Hepatocyte (in vitro differentiated cells): ENCODE results near the gene CABCOCO1. TPM values are rescaled to one million over a fixed set of nuclear protein-coding genes. Genes with fewer than 3 reads are reported as not detected.
"Not testable (repeated sequence)": the region's sequence is repeated elsewhere in the genome, so short reads cannot be mapped to it uniquely, and the experiment has no call there.

ENCODE experiments used
- DNase-seq: peaks from one replicate; pipeline ENCODE4 v3.0.0-alpha.2; 2016; ENCODE audit warnings: low spot score
- H2AFZ ChIP-seq: fragments of 200-600 bp; sonication (generic); 2 replicates; pipeline ENCODE4 v1.6.0; 2016; ENCODE audit warnings: antibody characterized with exemption, mild to moderate bottlenecking
- H3K27ac ChIP-seq: fragments of 200-600 bp; sonication (generic); 2 replicates; pipeline ENCODE4 v1.5.1; 2016; ENCODE audit warnings: mild to moderate bottlenecking
- H3K27me3 ChIP-seq: fragments of 200-600 bp; sonication (generic); 2 replicates; pipeline ENCODE4 v1.6.1; 2016
- H3K36me3 ChIP-seq: fragments of 200-600 bp; sonication (generic); replicated peaks from 2 replicates; pipeline ENCODE4 v1.5.1; 2016; ENCODE audit warnings: low read depth; ENCODE audit not compliant: insufficient read depth
- H3K4me1 ChIP-seq: fragments of 200-600 bp; sonication (generic); 2 replicates; pipeline ENCODE4 v1.5.1; 2016; ENCODE audit warnings: mild to moderate bottlenecking, moderate library complexity; ENCODE audit not compliant: insufficient read depth
- H3K4me2 ChIP-seq: fragments of 200-600 bp; sonication (generic); 2 replicates; pipeline ENCODE4 v1.6.0; 2016
- H3K4me3 ChIP-seq: fragments of 200-600 bp; sonication (generic); 2 replicates; pipeline ENCODE4 v1.5.1; 2016; ENCODE audit warnings: mild to moderate bottlenecking
- H3K79me2 ChIP-seq: fragments of 200-600 bp; sonication (generic); 2 replicates; pipeline ENCODE4 v1.6.0; 2017; ENCODE audit warnings: mild to moderate bottlenecking
- H3K9me2 ChIP-seq: fragments of 200-600 bp; sonication (generic); replicated peaks from 2 replicates; pipeline ENCODE4 v1.6.0; 2017; ENCODE audit warnings: mild to moderate bottlenecking; ENCODE audit not compliant: insufficient read depth
- H3K9me3 ChIP-seq: fragments of 200-600 bp; sonication (generic); 2 replicates; pipeline ENCODE4 v1.5.1; 2016; ENCODE audit warnings: low read depth, mild to moderate bottlenecking
- H4K20me1 ChIP-seq: fragments of 200-600 bp; sonication (generic); 2 replicates; pipeline ENCODE4 v1.6.0; 2016; ENCODE audit warnings: mild to moderate bottlenecking; ENCODE audit not compliant: insufficient read depth, poor library complexity, severe bottlenecking
- CTCF ChIP-seq: fragments of 200-600 bp; sonication (generic); IDR thresholded peaks from 2 replicates; pipeline ENCODE4 v1.5.1; 2016; ENCODE audit warnings: antibody characterized with exemption, mild to moderate bottlenecking; ENCODE audit not compliant: poor library complexity
- EZH2 ChIP-seq: fragments of 200-600 bp; sonication (generic); IDR thresholded peaks from 2 replicates; pipeline ENCODE4 v1.6.1; 2016; ENCODE audit warnings: antibody characterized with exemption, mild to moderate bottlenecking, borderline replicate concordance
- EZH2phosphoT487 ChIP-seq: fragments of 200-600 bp; sonication (generic); IDR thresholded peaks from one replicate; pipeline ENCODE4 v1.6.1; 2018; ENCODE audit warnings: antibody characterized with exemption, mild to moderate bottlenecking, low read depth, moderate library complexity; ENCODE audit not compliant: unreplicated experiment, severe bottlenecking
- WGBS: methylation state at CpG from one replicate; pipeline ENCODE4 v1.1.6; 2016; ENCODE audit warnings: low lambda C conversion rate; ENCODE audit errors: missing lambda C conversion rate; 5-methylcytosine and 5-hydroxymethylcytosine counted together
- polyA plus RNA-seq: library from polyadenylated mRNA; unstranded; fragments of >200 nt; fragmentation: Nextera tagmentation; extraction: Ambion mirVana; gene quantifications from 2 replicates; pipeline ENCODE4 v1.2.1, GENCODE V29; 2016
- total RNA-seq: library from RNA; depleted of rRNA; stranded (reverse); fragments of >200 nt; gene quantifications from 2 replicates; pipeline ENCODE4 v1.2.3, GENCODE V29; 2014

CABCOCO1 gene
- total and polyA plus RNA-seq, 2 experiments from 2014 or later: 1.4 to 1.6 TPM

DNA sequence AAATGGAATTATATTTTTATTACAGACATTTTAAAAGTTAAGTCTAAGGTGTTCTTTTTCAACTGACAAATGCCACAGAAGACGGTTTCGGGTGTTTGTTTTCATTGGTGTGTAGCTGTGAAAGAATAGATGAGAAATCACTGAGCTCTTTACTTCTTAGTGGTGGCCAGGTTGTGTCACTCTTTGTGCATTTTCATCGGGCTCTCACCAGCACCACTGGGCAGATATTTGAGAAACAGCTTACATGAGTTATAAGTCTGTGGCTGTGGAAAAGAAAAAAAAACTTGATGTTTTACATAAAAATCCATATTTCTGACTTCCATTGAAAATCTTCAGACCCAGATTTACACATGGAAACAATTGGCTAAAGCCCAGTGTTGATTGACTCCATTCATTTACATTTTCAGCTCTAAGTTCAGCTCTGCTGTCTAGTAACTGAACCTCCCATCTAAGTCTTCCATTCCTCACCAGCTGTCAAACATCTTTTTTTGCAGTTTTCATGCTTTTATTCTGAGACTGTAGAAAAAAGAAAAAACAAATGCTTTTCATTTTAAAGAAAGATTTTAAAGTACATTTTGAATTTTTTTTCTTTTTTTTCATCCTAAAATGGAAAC, 22.3 kb downstream of the CABCOCO1 start:
- Histone ChIP-seq H3K27me3 (no peaks in the 10 kb centered on the region), H4K20me1 (no peaks in the 10 kb centered on the region), H3K4me3 (no peak overlapping the region), H2AFZ (no peak overlapping the region), H3K9me3 (no peaks in the 10 kb centered on the region), H3K36me3 (no peaks in the 10 kb centered on the region), H3K4me1 (no peaks in the 10 kb centered on the region), H3K79me2 (no peaks in the 10 kb centered on the region), H3K9me2 (no peaks in the 10 kb centered on the region), H3K27ac (no peak overlapping the region), H3K4me2 (no peak overlapping the region)
- TF ChIP-seq EZH2phosphoT487 (no peak), CTCF (no peak), EZH2 (no peak)
- DNase-seq: no peak
- 92% methylated on average over 3 of the region's 3 CpGs for WGBS

DNA sequence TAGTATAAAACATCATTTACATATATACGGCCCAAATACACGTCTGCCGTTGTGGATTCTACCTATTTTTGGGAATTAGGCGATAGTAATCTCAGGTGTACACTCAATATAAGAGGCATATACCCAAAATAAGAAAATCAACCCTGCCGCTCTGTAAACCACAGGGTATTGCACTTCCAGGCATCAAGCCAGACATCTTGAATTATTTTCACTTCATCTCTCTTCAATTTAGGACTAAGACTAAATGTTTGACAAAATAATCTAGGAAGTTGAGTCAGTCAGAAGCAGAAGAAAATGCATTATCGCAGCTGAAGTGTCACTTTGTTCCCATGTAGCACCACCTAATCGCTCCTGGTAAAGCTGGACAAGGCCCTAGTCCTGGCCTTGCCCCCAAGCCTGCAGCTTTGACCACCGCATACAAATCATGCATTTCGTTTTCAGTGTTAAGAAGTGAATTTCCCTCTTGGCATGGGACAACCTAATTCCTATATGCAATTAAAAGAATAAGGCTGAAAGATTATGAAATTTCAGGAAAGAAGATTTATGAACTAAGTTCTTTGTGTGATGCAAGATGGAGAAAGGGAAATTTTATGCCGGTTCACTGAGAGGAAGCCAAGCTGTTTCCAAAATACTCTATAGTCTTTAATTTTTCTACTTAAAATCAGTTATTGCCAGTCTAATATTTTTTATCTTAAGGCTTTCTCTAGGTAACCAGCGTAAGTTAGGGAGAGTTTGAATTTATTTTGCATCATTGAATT, 26.0 kb downstream of the CABCOCO1 start:
- H3K36me3 ChIP-seq: no peaks in the 10 kb centered on the region
- no peaks in the 10 kb centered on the region for H3K27me3 ChIP-seq
- WGBS: 95% methylated on average over 11 of the region's 11 CpGs
- H3K9me3 ChIP-seq: no peaks in the 10 kb centered on the region
- H2AFZ ChIP-seq: no peak overlapping the region
- no peak overlapping the region for H3K4me2 ChIP-seq
- H4K20me1 ChIP-seq: no peaks in the 10 kb centered on the region
- no peak overlapping the region for H3K4me3 ChIP-seq
- H3K79me2 ChIP-seq: no peaks in the 10 kb centered on the region
- no peaks in the 10 kb centered on the region for H3K4me1 ChIP-seq
- TF ChIP-seq EZH2 (no peak), CTCF (no peak), EZH2phosphoT487 (no peak)
- no peaks in the 10 kb centered on the region for H3K9me2 ChIP-seq
- DNase-seq: no peak
- no peak overlapping the region for H3K27ac ChIP-seq

GRCh38 chr10:61691667-61692066, 28.9 kb downstream of the CABCOCO1 start:
- H3K9me3 ChIP-seq, H3K27me3 ChIP-seq, H3K9me2 ChIP-seq, H3K4me1 ChIP-seq, H3K79me2 ChIP-seq, DNase-seq, H3K4me3 ChIP-seq, H4K20me1 ChIP-seq, H2AFZ ChIP-seq, H3K4me2 ChIP-seq, H3K27ac ChIP-seq, H3K36me3 ChIP-seq: not testable (repeated sequence)
- 100% methylated on average over 2 of the region's 2 CpGs for WGBS

DNA sequence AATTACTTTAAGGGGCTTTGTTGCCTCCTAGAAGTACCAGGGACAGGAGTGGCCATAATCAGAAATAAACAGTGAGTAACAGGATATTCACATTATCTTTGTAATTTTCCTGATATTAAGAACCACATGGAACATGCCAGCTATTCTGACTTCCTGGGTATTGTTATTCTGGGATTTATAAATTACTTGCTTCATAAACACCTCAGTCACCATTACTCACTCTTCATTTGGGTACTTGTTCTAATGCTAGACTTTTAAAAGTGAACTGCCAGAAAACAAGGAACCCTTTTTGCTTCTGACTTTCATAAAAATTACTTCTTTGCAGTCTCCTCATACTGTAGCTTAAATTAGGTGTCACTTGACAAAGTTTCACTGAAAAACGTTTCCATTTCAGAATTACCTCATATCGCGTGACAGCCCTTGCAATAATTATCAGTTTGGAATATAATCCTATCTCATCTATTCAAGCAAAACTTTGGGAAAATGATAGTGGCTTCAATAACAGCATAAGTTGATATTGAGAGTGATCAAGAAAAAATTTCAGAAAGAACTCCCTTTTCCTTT, 29.8 kb downstream of the CABCOCO1 start:
- no peak for DNase-seq

More for the DNA sequence above, 29.8 kb downstream of the CABCOCO1 start:
- TF ChIP-seq EZH2phosphoT487 (no peak), EZH2 (no peak), CTCF (no peak)
- 68% methylated on average over 3 of the region's 3 CpGs for WGBS
- no peaks in the 10 kb centered on the region for H3K4me1 ChIP-seq
- no peak overlapping the region for H3K4me3 ChIP-seq
- no peak overlapping the region for H3K4me2 ChIP-seq
- no peaks in the 10 kb centered on the region for H3K9me2 ChIP-seq
- H3K27ac ChIP-seq: no peak overlapping the region
- no peaks in the 10 kb centered on the region for H3K9me3 ChIP-seq
- no peaks in the 10 kb centered on the region for H3K36me3 ChIP-seq
- H3K79me2 ChIP-seq: no peaks in the 10 kb centered on the region
- no peaks in the 10 kb centered on the region for H3K27me3 ChIP-seq
- no peak overlapping the region for H2AFZ ChIP-seq
- H4K20me1 ChIP-seq: no peaks in the 10 kb centered on the region
